Stomach (tissue), 4 donors: ENCODE data around the gene DUSP21.

Source experiments
- CTCF ChIP-seq, 7 experiments: fragments of 450-650 bp in 4 of 7; fragments of 200-600 bp in 3 of 7; sonication (generic) in 3 of 7; IDR thresholded peaks; one replicate each; pipeline ENCODE4 v1.5.1; 2016 to 2019; ENCODE audit warnings: antibody characterized with exemption in 7 of 7, control low read depth in 2 of 7, mild to moderate bottlenecking in 1 of 7
- EP300 ChIP-seq: sonication (generic); formaldehyde crosslinking; IDR thresholded peaks from one replicate; pipeline ENCODE4 v1.6.1; 2017; ENCODE audit warnings: antibody characterized with exemption
- POLR2AphosphoS5 ChIP-seq, 3 donors: sonication (generic); formaldehyde crosslinking; IDR thresholded peaks; one replicate each; pipeline ENCODE4 v1.6.1; 2016; ENCODE audit warnings: antibody characterized with exemption in 3 of 3

DNA sequence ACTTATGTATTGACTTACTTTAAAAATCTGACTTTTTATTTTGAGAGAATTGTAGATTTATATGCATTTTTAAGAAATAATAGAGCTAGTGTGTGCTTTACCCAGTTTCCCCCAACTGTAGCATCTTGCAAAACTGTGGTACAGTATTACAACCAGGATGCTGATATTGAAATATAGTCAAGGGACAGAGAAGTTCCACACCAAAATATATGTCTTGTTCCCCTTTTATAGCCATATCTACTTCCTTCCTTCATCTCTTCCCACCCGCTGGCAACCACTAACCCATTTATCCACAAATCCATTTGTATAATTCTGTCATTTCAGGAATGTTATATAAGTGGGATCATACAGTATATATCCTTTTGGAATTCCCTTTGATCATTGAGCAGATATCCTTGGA, 46.0 kb downstream of the DUSP21 start:
- TF ChIP-seq CTCF (IDR thresholded peaks at IDR 0.05) (no peak), POLR2AphosphoS5 (IDR thresholded peaks at IDR 0.05) (no peak), EP300 (no peak)
